PC-3 (cell line): ENCODE data around the gene CCDC182. TPM values are rescaled to one million over a fixed set of nuclear protein-coding genes. Genes with fewer than 3 reads are reported as not detected.

Source experiments
- ATAC-seq: fragments of 200-7000 bp; cut with Tn5 transposase; 2 replicates; pipeline ENCODE4 v1.9.1; 2020; ENCODE audit warnings: mild to moderate bottlenecking, moderate library complexity
- BruUV-seq: library from RNA; stranded (reverse); fragments of 400-500 nt; replicated peaks from 2 replicates; lab custom pipeline; 2021; lab: Mats Ljungman, UMichigan
- CTCF ChIA-PET: fragments of 300-600 bp; sonication (Branson Sonifier 250); formaldehyde crosslinking; loops from one replicate; lab custom pipeline; 2022; ENCODE audit warnings: antibody characterized with exemption; lab: Charles Lee
- POLR2A ChIA-PET: fragments of 300-600 bp; sonication (Branson Sonifier 250); formaldehyde crosslinking; loops from one replicate; lab custom pipeline; 2022; ENCODE audit warnings: antibody characterized with exemption; ENCODE audit not compliant: unreplicated experiment; lab: Charles Lee
- DNase-seq: peaks from one replicate; pipeline ENCODE4 v3.0.0-alpha.2; 2015
- H2AFZ ChIP-seq: fragments of 300-600 bp; sonication (generic); 2 replicates; pipeline ENCODE4 v1.6.0; 2016; ENCODE audit warnings: antibody characterized with exemption, low read length
- H3F3A ChIP-seq: fragments of 300-600 bp; sonication (generic); one replicate; pipeline ENCODE4 v1.6.0; 2017; ENCODE audit warnings: antibody characterized with exemption, low read length, control low read depth, mild to moderate bottlenecking; ENCODE audit not compliant: unreplicated experiment
- H3K27ac ChIP-seq: fragments of 300-600 bp; sonication (generic); 2 replicates; pipeline ENCODE4 v1.5.1; 2016; ENCODE audit warnings: mild to moderate bottlenecking, low read length
- H3K27me3 ChIP-seq: fragments of 300-600 bp; sonication (generic); 2 replicates; pipeline ENCODE4 v1.6.1; 2016; ENCODE audit warnings: low read length, mixed read lengths
- H3K36me3 ChIP-seq: fragments of 300-600 bp; sonication (generic); 2 replicates; pipeline ENCODE4 v1.6.1; 2016; ENCODE audit warnings: low read depth, mixed run types, low read length, mixed read lengths
- H3K4me1 ChIP-seq: fragments of 300-600 bp; sonication (generic); 2 replicates; pipeline ENCODE4 v1.5.1; 2016; ENCODE audit warnings: low read length; ENCODE audit not compliant: insufficient read depth
- H3K4me2 ChIP-seq: fragments of 300-600 bp; sonication (generic); 2 replicates; pipeline ENCODE4 v1.6.0; 2016; ENCODE audit warnings: low read length
- H3K4me3 ChIP-seq: fragments of 300-600 bp; sonication (generic); 2 replicates; pipeline ENCODE4 v1.5.1; 2016; ENCODE audit warnings: mild to moderate bottlenecking, low read length, mixed read lengths
- H3K79me2 ChIP-seq: fragments of 300-600 bp; sonication (generic); 2 replicates; pipeline ENCODE4 v1.6.1; 2017; ENCODE audit warnings: low read length, mixed read lengths
- H3K9ac ChIP-seq: fragments of 300-600 bp; sonication (generic); 2 replicates; pipeline ENCODE4 v1.6.0; 2016; ENCODE audit warnings: mild to moderate bottlenecking, low read length
- H3K9me2 ChIP-seq: fragments of 300-600 bp; sonication (generic); replicated peaks from 2 replicates; pipeline ENCODE4 v1.6.1; 2016; ENCODE audit warnings: mixed run types, low read length, mixed read lengths
- H3K9me3 ChIP-seq: fragments of 300-600 bp; sonication (generic); 2 replicates; pipeline ENCODE4 v1.6.1; 2016; ENCODE audit warnings: low read length, mixed read lengths
- H4K20me1 ChIP-seq: fragments of 300-600 bp; sonication (generic); 2 replicates; pipeline ENCODE4 v1.6.1; 2016; ENCODE audit warnings: low read length, mixed read lengths
- CTCF ChIP-seq: fragments of 300-600 bp; sonication (generic); conservative IDR thresholded peaks from 2 replicates; pipeline ENCODE4 v1.5.1; 2017; ENCODE audit warnings: antibody characterized with exemption, low read depth, mild to moderate bottlenecking, low read length
- EZH2 ChIP-seq: fragments of 300-600 bp; sonication (generic); IDR thresholded peaks from one replicate; pipeline ENCODE4 v1.6.1; 2017; ENCODE audit warnings: antibody characterized with exemption, mild to moderate bottlenecking, low read length; ENCODE audit not compliant: unreplicated experiment
- EZH2phosphoT487 ChIP-seq: fragments of 300-600 bp; sonication (generic); IDR thresholded peaks from 2 replicates; pipeline ENCODE4 v1.6.1; 2018; ENCODE audit warnings: mild to moderate bottlenecking, antibody characterized with exemption, low read length, borderline replicate concordance
- intact Hi-C: fragments of 100-400 bp; cut with micrococcal nuclease; formaldehyde crosslinking; loops from 2 replicates; pipeline ENCODE4 v1.9.0; 2023
- total RNA-seq: library from RNA; depleted of rRNA; stranded (reverse); fragments of >200 nt; gene quantifications from 2 replicates; pipeline ENCODE4 v1.2.3, GENCODE V29; 2014

CCDC182 gene
- total RNA-seq, 1 experiment from 2014 or later = not detected

DNA sequence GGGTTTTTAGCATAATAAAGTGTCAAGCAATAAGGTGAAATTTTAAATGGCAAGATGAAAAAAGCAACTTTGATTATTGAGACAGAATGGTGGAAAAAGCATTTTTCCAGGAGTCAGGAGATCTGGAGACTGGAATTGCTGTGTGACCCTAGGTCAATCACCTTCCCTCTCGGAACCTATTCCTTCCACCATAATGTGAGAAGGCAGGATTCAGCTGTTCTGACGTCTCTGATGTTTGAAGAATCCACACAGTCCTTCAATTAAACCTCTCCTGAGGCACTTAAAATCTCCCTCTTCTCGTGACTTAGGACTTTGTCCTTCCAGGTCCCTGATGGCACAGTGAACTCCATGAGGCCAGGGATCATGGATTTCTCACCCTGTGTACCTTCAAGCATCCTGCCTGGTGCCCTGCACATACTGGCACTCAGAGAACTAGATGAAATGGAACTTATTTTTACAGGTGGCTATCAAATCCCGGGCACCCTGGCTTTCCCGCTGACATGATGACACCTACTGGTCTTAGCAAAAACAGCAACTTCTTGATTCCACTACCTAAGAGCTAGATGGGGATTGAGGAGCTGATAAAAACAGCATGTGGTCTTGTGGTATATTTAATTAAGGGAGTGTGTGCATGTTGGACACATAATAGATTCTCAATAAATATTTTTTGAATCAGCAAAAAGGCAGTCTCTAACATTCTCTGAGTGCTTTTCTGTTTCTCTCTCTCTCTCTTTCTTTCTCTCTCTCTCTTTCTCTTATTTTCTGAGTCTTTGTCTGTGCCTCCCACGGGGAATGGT, 2.3 kb upstream of the CCDC182 start:
- Histone ChIP-seq H3K9ac (no peak overlapping the region), H3K27me3 (peaks cover 40% of the 10 kb centered on the region), H3K4me2 (no peak overlapping the region), H3F3A (no peaks in the 10 kb centered on the region), H3K36me3 (no peaks in the 10 kb centered on the region), H3K9me2 (no peaks in the 10 kb centered on the region), H3K4me3 (no peak overlapping the region), H3K79me2 (no peaks in the 10 kb centered on the region), H4K20me1 (no peaks in the 10 kb centered on the region), H3K9me3 (no peaks in the 10 kb centered on the region), H3K27ac (no peak overlapping the region), H3K4me1 (no peaks in the 10 kb centered on the region), H2AFZ (no peak overlapping the region)
- ChIA-PET CTCF (interaction anchor here (0.5 to 1.0 kb wide), 16 partner anchors 18 to 807 kb away, joined by 3 to 16 read pairs (median 5); no protein-coding TSS in a partner anchor), POLR2A (interaction anchor here (0.6 kb wide), 1 partner anchor 252 kb away, joined by 3 read pairs; no protein-coding TSS in a partner anchor)
- ATAC-seq (peak; percentile 95), DNase-seq (peak; percentile 83)
- BruUV-seq = no TSS peak
- intact Hi-C loops = loop anchor here (1.0 to 5.0 kb wide), 5 partner anchors 76 to 616 kb away; no protein-coding TSS in a partner anchor
- TF ChIP-seq EZH2phosphoT487 (no peak), EZH2 (no peak), CTCF (peak; percentile 96)

- no peaks in the 10 kb centered on the region for H3K9me2 ChIP-seq
- no peaks in the 10 kb centered on the region for H3K79me2 ChIP-seq
- no peaks in the 10 kb centered on the region for H4K20me1 ChIP-seq
- ChIA-PET CTCF (no interaction called here), POLR2A (no interaction called here)
- no peak overlapping the region for H3K9ac ChIP-seq
- no peaks in the 10 kb centered on the region for H3K9me3 ChIP-seq
- no peak for ATAC-seq
- no peaks in the 10 kb centered on the region for H3F3A ChIP-seq
- H2AFZ ChIP-seq = no peak overlapping the region
- H3K27ac ChIP-seq = no peak overlapping the region
- no peak for DNase-seq
- no peak overlapping the region for H3K4me3 ChIP-seq
- H3K4me1 ChIP-seq = no peaks in the 10 kb centered on the region
- no TSS peak for BruUV-seq
- intact Hi-C loops = loop anchor here (5.0 kb wide), 1 partner anchor 86 kb away; no protein-coding TSS in a partner anchor
- TF ChIP-seq EZH2 = no peak
- TF ChIP-seq EZH2phosphoT487 = no peak
- TF ChIP-seq CTCF = no peak
- H3K27me3 ChIP-seq = peaks cover 45% of the 10 kb centered on the region
- H3K4me2 ChIP-seq = no peak overlapping the region
- H3K36me3 ChIP-seq = no peaks in the 10 kb centered on the region
Measured at GRCh38 chr17:57746221-57746620, 1.1 kb upstream of the CCDC182 start.
